ENCODE results near the gene ARID1A. TPM values are rescaled to one million over a fixed set of nuclear protein-coding genes. Genes with fewer than 3 reads are reported as not detected.
A peak's percentile ranks its signal among the peaks of the same experiment; 100 is the strongest.

The ARID1A gene
- total and polyA plus RNA-seq, 9 of the 15 experiments (the other 6 are each of a cell fraction or from before 2014, with no cell fraction given), result 8.3 to 88.3 (median 22.5) TPM

DNA sequence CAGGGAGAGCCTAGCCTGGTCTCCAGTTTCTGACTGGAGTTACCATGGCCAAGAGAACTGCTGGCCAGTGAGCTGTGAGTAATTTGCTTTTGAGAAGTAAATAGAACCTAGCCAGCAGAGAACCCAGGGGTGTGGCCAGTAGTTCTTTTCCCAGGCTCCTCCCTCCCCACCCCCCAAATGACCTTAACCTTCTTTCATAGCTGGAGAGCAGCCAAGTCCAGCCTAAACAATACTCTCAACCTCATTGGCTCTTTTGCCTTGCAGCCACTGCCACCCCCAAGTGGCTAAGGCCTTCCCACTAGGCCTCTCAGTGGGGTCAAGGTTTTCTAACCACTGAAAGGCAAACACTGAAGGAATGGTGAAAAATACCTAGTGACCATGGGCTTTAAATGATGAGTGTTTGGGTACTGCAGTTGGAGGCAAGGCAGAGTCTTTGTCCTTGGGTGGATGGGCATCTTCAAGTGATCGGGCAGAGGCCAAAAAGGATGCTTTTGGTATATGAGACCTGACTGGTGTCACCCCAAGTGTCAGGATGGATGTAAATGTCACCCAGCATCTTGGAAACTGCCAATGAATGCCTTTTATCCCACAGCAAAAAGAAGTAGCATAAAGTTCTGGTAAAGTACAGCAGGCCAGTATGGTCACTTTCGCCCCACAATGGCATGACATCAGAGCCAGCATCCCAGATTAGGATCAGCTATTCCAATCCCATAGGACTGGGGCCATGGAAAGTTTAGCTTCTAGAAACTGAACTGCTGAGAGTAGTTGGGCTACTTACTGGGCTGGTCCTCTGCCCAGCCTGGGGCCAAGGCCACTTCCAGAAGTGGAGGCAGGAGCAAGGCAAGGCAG, 88.4 kb downstream of the ARID1A start (continued):
- TF ChIP-seq IRF9 (tag; IDR thresholded peaks at IDR 0.05) (no peak), NCOA4 (IDR thresholded peaks at IDR 0.05; ENCODE audit: partially characterized antibody) (no peak), NUFIP1 (IDR thresholded peaks at IDR 0.05; ENCODE audit: partially characterized antibody) (no peak), ZNF668 (CRISPR knock-in tag; IDR thresholded peaks at IDR 0.05) (no peak), NKRF (IDR thresholded peaks at IDR 0.05; ENCODE audit: borderline replicate concordance) (no peak), NEUROD1 (IDR thresholded peaks at IDR 0.05; ENCODE audit: borderline replicate concordance, low read depth, low read length, partially characterized antibody) (no peak), ZNF3 (CRISPR knock-in tag; IDR thresholded peaks at IDR 0.05) (no peak), RBBP5 (IDR thresholded peaks at IDR 0.05; ENCODE audit: borderline replicate concordance, insufficient read depth, low read length, poor library complexity, severe bottlenecking) (peak; percentile 13), CHD4 (IDR thresholded peaks at IDR 0.05; ENCODE audit: insufficient read depth, insufficient replicate concordance, low read depth, low read length, poor library complexity, severe bottlenecking) (no peak), DEAF1 (CRISPR knock-in tag; IDR thresholded peaks at IDR 0.05) (no peak), ZNF830 (CRISPR knock-in tag; IDR thresholded peaks at IDR 0.05) (no peak), EHMT2 (IDR thresholded peaks at IDR 0.05) (peak; percentile 63; the same call in 1 of the 2 replicates), ESRRA (IDR thresholded peaks at IDR 0.05; ENCODE audit: borderline replicate concordance, low read depth) (peak; percentile 95), PHF8 (IDR thresholded peaks at IDR 0.05; ENCODE audit: borderline replicate concordance, low read length) (no peak), KAT8 (IDR thresholded peaks at IDR 0.05; ENCODE audit: low read depth) (no peak), FOXK2 (conservative IDR thresholded peaks at IDR 0.05 in 1 of 2, IDR thresholded peaks at IDR 0.05 in 1 of 2; ENCODE audit: low read depth in 2 of 2) (peak; percentile 66 to 71; a peak in 3 of 4 replicates), XRCC5 (IDR thresholded peaks at IDR 0.05; ENCODE audit: low read depth, low read length) (peak; percentile 67), DPF2 (IDR thresholded peaks at IDR 0.05) (peak; percentile 69), FOXK1 (CRISPR knock-in tag; IDR thresholded peaks at IDR 0.05; ENCODE audit: borderline replicate concordance) (no peak), ATF1 (CRISPR knock-in tag; IDR thresholded peaks at IDR 0.05) (no peak), ATF1 (tag; IDR thresholded peaks at IDR 0.05) (peak; percentile 45)
- TF ChIP-seq, protein P1, sequence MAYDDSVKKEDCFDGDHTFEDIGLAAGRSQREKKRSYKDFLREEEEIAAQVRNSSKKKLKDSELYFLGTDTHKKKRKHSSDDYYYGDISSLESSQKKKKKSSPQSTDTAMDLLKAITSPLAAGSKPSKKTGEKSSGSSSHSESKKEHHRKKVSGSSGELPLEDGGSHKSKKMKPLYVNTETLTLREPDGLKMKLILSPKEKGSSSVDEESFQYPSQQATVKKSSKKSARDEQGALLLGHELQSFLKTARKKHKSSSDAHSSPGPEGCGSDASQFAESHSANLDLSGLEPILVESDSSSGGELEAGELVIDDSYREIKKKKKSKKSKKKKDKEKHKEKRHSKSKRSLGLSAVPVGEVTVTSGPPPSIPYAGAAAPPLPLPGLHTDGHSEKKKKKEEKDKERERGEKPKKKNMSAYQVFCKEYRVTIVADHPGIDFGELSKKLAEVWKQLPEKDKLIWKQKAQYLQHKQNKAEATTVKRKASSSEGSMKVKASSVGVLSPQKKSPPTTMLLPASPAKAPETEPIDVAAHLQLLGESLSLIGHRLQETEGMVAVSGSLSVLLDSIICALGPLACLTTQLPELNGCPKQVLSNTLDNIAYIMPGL (CRISPR knock-in tag; IDR thresholded peaks at IDR 0.05), result no peak

Measured in K562 (cell line).